ENCODE results near the gene AGRP. TPM values are rescaled to one million over a fixed set of nuclear protein-coding genes. Genes with fewer than 3 reads are reported as not detected.
A peak's percentile ranks its signal among the peaks of the same experiment; 100 is the strongest.
"Not testable (repeated sequence)": the region's sequence is repeated elsewhere in the genome, so short reads cannot be mapped to it uniquely, and the experiment has no call there.

The AGRP gene
- total RNA-seq, 1 donor from 2014 or later = not detected

DNA sequence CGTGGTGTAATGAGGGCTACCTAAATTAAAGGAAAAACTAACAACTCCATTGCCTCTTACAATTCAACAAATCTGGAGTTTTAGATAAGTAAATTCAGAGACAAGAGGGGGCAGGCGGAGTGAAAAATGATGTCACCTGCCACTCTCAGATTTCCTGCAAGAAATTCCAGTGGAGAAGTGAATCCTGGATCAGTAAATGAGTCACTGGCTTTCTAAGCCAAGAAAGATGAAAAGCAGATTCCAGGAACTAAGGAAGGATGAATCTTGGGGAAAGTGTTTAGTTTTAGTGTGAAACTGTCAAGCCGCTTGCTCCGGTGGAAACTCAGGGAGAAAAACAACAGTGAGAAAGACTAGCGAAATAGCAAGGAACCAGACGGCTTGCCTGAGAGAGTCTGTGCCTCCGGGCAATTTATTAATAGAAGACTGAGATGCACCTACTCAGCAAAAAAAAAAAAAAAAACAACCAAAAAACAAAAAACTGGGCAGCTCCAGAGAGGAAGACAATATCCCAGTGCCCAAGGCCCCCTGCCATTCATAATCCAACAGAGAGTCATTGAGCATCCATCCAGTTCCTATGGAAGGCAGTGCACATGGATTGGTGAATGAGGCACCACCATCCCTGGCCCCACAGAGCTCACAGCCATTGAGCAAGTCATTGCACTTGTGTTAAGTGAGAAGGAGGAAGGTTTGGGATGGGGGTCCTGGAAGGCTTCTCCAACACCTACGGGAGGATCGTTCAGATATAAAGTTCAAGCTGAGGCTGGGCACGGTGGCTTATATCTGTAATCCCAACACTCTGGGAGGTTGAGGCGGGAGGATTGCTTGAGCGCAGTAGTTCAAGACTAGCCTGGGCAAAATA lies 33.2 kb upstream of the AGRP start:
- Histone ChIP-seq H3K4me1 (peaks cover 8% of the 10 kb centered on the region), H3K36me3 (no peaks in the 10 kb centered on the region), H3K27ac (no peak overlapping the region), H3K9me3 (no peaks in the 10 kb centered on the region), H3K4me3 (no peak overlapping the region), H3K27me3 (no peaks in the 10 kb centered on the region)
- intact Hi-C loops (cut with DNase I) = no loop called here
- DNase-seq (ENCODE audit: extremely low spot score in 2 of 2) = no peak
- no peak for TF ChIP-seq POLR2AphosphoS5 (IDR thresholded peaks at IDR 0.05; ENCODE audit: insufficient read depth in 1 of 2, low read depth in 1 of 2)

DNA sequence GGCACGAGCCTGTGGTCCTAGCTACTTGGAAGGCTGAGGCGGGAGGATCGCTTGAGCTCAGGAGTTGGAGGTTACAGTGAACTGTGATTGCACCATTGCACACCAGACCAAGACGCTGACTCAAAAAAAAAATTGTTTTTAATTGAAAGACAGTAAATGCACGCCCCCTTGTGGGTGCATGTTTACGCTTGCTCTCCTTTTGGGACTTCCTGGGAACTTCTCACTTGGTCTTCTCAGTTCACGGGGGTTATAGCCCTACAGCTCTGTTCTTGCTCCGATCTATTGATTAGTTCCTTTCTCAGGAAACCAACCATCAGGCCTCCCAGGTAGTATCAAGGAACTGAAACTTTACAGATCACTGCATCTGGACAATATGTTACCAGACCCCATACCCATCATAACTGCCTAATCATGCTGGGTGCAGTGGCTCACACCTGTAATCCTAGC lies 31.1 kb upstream of the AGRP start:
- Histone ChIP-seq H3K36me3 (no peaks in the 10 kb centered on the region), H3K9me3 (no peaks in the 10 kb centered on the region), H3K27ac (no peak overlapping the region), H3K4me1 (peaks cover 8% of the 10 kb centered on the region), H3K27me3 (no peaks in the 10 kb centered on the region), H3K4me3 (no peak overlapping the region)
- intact Hi-C loops (cut with DNase I) = no loop called here
- no peak for TF ChIP-seq POLR2AphosphoS5 (IDR thresholded peaks at IDR 0.05; ENCODE audit: insufficient read depth in 1 of 2, low read depth in 1 of 2)
- TF ChIP-seq CTCF (IDR thresholded peaks at IDR 0.05) = peak; percentile 48 to 64 (median 60)
- no peak for TF ChIP-seq POLR2A (IDR thresholded peaks at IDR 0.05)
- DNase-seq (ENCODE audit: extremely low spot score in 2 of 2) = no peak

- H3K4me3 ChIP-seq; H3K9me3 ChIP-seq; H3K4me1 ChIP-seq; H3K36me3 ChIP-seq; intact Hi-C loops (cut with DNase I); H3K27me3 ChIP-seq; H3K27ac ChIP-seq; DNase-seq (ENCODE audit: extremely low spot score in 2 of 2): not testable (repeated sequence)
Measured at GRCh38 chr16:67513892-67514291, 30.5 kb upstream of the AGRP start.

DNA sequence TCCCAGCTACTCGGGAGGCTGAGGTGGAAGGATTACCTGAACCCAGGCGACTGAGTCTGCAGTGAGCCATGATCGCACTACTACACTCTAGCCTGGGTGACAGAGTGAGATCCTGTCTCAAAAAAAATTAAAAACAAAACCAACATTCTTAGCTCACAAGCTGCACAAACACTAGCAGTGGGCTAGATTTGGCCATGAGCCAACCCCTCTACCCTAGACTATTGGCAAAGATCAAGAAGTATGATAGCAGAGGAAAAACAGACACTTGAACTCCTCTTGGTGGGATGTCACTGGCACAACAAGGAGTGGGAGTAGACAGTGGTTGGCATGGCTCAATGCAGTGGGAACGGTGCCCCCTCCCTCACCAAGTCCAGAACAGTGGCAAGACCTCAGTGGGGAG lies 25.7 kb upstream of the AGRP start:
- no peaks in the 10 kb centered on the region for H3K9me3 ChIP-seq
- DNase-seq (ENCODE audit: extremely low spot score in 2 of 2) = no peak
- H3K4me3 ChIP-seq = no peak overlapping the region
- H3K4me1 ChIP-seq = peaks cover 13% of the 10 kb centered on the region
- no peaks in the 10 kb centered on the region for H3K36me3 ChIP-seq
- no peak overlapping the region for H3K27ac ChIP-seq
- TF ChIP-seq POLR2AphosphoS5 (IDR thresholded peaks at IDR 0.05; ENCODE audit: insufficient read depth in 1 of 2, low read depth in 1 of 2) = no peak
- TF ChIP-seq CTCF (IDR thresholded peaks at IDR 0.05) = no peak
- TF ChIP-seq POLR2A (IDR thresholded peaks at IDR 0.05) = no peak
- no peaks in the 10 kb centered on the region for H3K27me3 ChIP-seq
- intact Hi-C loops (cut with DNase I) = no loop called here

DNA sequence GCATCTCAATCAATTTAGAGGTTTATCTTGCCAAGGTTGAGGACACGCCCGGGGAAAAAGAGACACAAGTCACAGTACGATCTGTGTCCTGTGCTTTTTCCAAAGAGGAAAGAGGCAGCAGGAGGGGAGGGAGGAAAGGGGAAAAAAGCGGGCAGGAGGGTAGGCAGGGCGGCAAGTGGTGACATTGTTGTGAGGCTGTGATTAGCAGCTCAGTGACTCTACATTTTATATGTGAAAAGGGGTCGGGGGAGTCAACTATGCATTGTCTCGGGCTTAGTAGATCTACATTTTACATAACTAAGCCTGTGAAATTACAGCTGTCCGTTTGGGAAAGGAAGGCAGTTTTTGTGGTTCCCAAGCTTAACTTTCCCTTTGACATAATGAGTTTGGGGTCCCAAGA lies 23.1 kb upstream of the AGRP start:
- intact Hi-C loops (cut with DNase I) = no loop called here
- DNase-seq (ENCODE audit: extremely low spot score in 2 of 2) = no peak
- H3K9me3 ChIP-seq = no peaks in the 10 kb centered on the region
- H3K36me3 ChIP-seq = no peaks in the 10 kb centered on the region
- no peaks in the 10 kb centered on the region for H3K27me3 ChIP-seq
- no peak overlapping the region for H3K4me3 ChIP-seq
- H3K27ac ChIP-seq = no peak overlapping the region
- no peak for TF ChIP-seq POLR2A (IDR thresholded peaks at IDR 0.05)
- no peak for TF ChIP-seq POLR2AphosphoS5 (IDR thresholded peaks at IDR 0.05; ENCODE audit: insufficient read depth in 1 of 2, low read depth in 1 of 2)
- TF ChIP-seq CTCF (IDR thresholded peaks at IDR 0.05) = no peak
- H3K4me1 ChIP-seq = peaks cover 17% of the 10 kb centered on the region

Measured in vagina (tissue), 2 donors.